PC-3 (cell line): ENCODE data around the gene MAP2. TPM values are rescaled to one million over a fixed set of nuclear protein-coding genes. Genes with fewer than 3 reads are reported as not detected.

Source experiments
- ATAC-seq: fragments of 200-7000 bp; cut with Tn5 transposase; 2 replicates; pipeline ENCODE4 v1.9.1; 2020; ENCODE audit warnings: mild to moderate bottlenecking, moderate library complexity
- BruUV-seq: library from RNA; stranded (reverse); fragments of 400-500 nt; replicated peaks from 2 replicates; lab custom pipeline; 2021; lab: Mats Ljungman, UMichigan
- CTCF ChIA-PET: fragments of 300-600 bp; sonication (Branson Sonifier 250); formaldehyde crosslinking; loops from one replicate; lab custom pipeline; 2022; ENCODE audit warnings: antibody characterized with exemption; lab: Charles Lee
- POLR2A ChIA-PET: fragments of 300-600 bp; sonication (Branson Sonifier 250); formaldehyde crosslinking; loops from one replicate; lab custom pipeline; 2022; ENCODE audit warnings: antibody characterized with exemption; ENCODE audit not compliant: unreplicated experiment; lab: Charles Lee
- DNase-seq: peaks from one replicate; pipeline ENCODE4 v3.0.0-alpha.2; 2015
- H2AFZ ChIP-seq: fragments of 300-600 bp; sonication (generic); 2 replicates; pipeline ENCODE4 v1.6.0; 2016; ENCODE audit warnings: antibody characterized with exemption, low read length
- H3F3A ChIP-seq: fragments of 300-600 bp; sonication (generic); one replicate; pipeline ENCODE4 v1.6.0; 2017; ENCODE audit warnings: antibody characterized with exemption, low read length, control low read depth, mild to moderate bottlenecking; ENCODE audit not compliant: unreplicated experiment
- H3K27ac ChIP-seq: fragments of 300-600 bp; sonication (generic); 2 replicates; pipeline ENCODE4 v1.5.1; 2016; ENCODE audit warnings: mild to moderate bottlenecking, low read length
- H3K27me3 ChIP-seq: fragments of 300-600 bp; sonication (generic); 2 replicates; pipeline ENCODE4 v1.6.1; 2016; ENCODE audit warnings: low read length, mixed read lengths
- H3K36me3 ChIP-seq: fragments of 300-600 bp; sonication (generic); 2 replicates; pipeline ENCODE4 v1.6.1; 2016; ENCODE audit warnings: low read depth, mixed run types, low read length, mixed read lengths
- H3K4me1 ChIP-seq: fragments of 300-600 bp; sonication (generic); 2 replicates; pipeline ENCODE4 v1.5.1; 2016; ENCODE audit warnings: low read length; ENCODE audit not compliant: insufficient read depth
- H3K4me2 ChIP-seq: fragments of 300-600 bp; sonication (generic); 2 replicates; pipeline ENCODE4 v1.6.0; 2016; ENCODE audit warnings: low read length
- H3K4me3 ChIP-seq: fragments of 300-600 bp; sonication (generic); 2 replicates; pipeline ENCODE4 v1.5.1; 2016; ENCODE audit warnings: mild to moderate bottlenecking, low read length, mixed read lengths
- H3K79me2 ChIP-seq: fragments of 300-600 bp; sonication (generic); 2 replicates; pipeline ENCODE4 v1.6.1; 2017; ENCODE audit warnings: low read length, mixed read lengths
- H3K9ac ChIP-seq: fragments of 300-600 bp; sonication (generic); 2 replicates; pipeline ENCODE4 v1.6.0; 2016; ENCODE audit warnings: mild to moderate bottlenecking, low read length
- H3K9me2 ChIP-seq: fragments of 300-600 bp; sonication (generic); replicated peaks from 2 replicates; pipeline ENCODE4 v1.6.1; 2016; ENCODE audit warnings: mixed run types, low read length, mixed read lengths
- H3K9me3 ChIP-seq: fragments of 300-600 bp; sonication (generic); 2 replicates; pipeline ENCODE4 v1.6.1; 2016; ENCODE audit warnings: low read length, mixed read lengths
- H4K20me1 ChIP-seq: fragments of 300-600 bp; sonication (generic); 2 replicates; pipeline ENCODE4 v1.6.1; 2016; ENCODE audit warnings: low read length, mixed read lengths
- CTCF ChIP-seq: fragments of 300-600 bp; sonication (generic); conservative IDR thresholded peaks from 2 replicates; pipeline ENCODE4 v1.5.1; 2017; ENCODE audit warnings: antibody characterized with exemption, low read depth, mild to moderate bottlenecking, low read length
- EZH2 ChIP-seq: fragments of 300-600 bp; sonication (generic); IDR thresholded peaks from one replicate; pipeline ENCODE4 v1.6.1; 2017; ENCODE audit warnings: antibody characterized with exemption, mild to moderate bottlenecking, low read length; ENCODE audit not compliant: unreplicated experiment
- EZH2phosphoT487 ChIP-seq: fragments of 300-600 bp; sonication (generic); IDR thresholded peaks from 2 replicates; pipeline ENCODE4 v1.6.1; 2018; ENCODE audit warnings: mild to moderate bottlenecking, antibody characterized with exemption, low read length, borderline replicate concordance
- intact Hi-C: fragments of 100-400 bp; cut with micrococcal nuclease; formaldehyde crosslinking; loops from 2 replicates; pipeline ENCODE4 v1.9.0; 2023
- total RNA-seq: library from RNA; depleted of rRNA; stranded (reverse); fragments of >200 nt; gene quantifications from 2 replicates; pipeline ENCODE4 v1.2.3, GENCODE V29; 2014

MAP2 gene
- total RNA-seq, 1 experiment from 2014 or later, result 2.1 TPM

GRCh38 chr2:209768557-209768956 is 344.7 kb downstream of the MAP2 start:
- Histone ChIP-seq H3K27me3 (peaks cover 13% of the 10 kb centered on the region), H3K4me1 (no peaks in the 10 kb centered on the region), H3K9ac (no peak overlapping the region), H4K20me1 (no peaks in the 10 kb centered on the region), H3K4me3 (no peak overlapping the region), H3K79me2 (no peaks in the 10 kb centered on the region), H3K4me2 (no peak overlapping the region), H3K36me3 (no peaks in the 10 kb centered on the region), H3K27ac (no peak overlapping the region), H3K9me2 (no peaks in the 10 kb centered on the region), H3F3A (no peaks in the 10 kb centered on the region), H2AFZ (no peak overlapping the region), H3K9me3 (no peaks in the 10 kb centered on the region)
- TF ChIP-seq EZH2 (no peak), CTCF (no peak), EZH2phosphoT487 (no peak)
- ChIA-PET POLR2A (no interaction called here), CTCF (no interaction called here)
- BruUV-seq, result no TSS peak
- DNase-seq (no peak), ATAC-seq (no peak)
- intact Hi-C loops, result no loop called here

- ChIA-PET POLR2A (no interaction called here), CTCF (no interaction called here)
- Histone ChIP-seq H3K79me2 (no peaks in the 10 kb centered on the region), H4K20me1 (no peaks in the 10 kb centered on the region), H3K4me3 (no peak within 1 kb of the TSS), H3K4me2 (peak within 1 kb of the TSS; percentile 51; the same call in 1 of the 2 replicates), H3K9ac (no peak within 1 kb of the TSS), H2AFZ (no peak within 1 kb of the TSS), H3K36me3 (no peaks in the 10 kb centered on the region), H3K9me2 (no peaks in the 10 kb centered on the region), H3K27me3 (peaks cover 13% of the 10 kb centered on the region), H3F3A (no peaks in the 10 kb centered on the region), H3K27ac (no peak within 1 kb of the TSS), H3K9me3 (no peaks in the 10 kb centered on the region), H3K4me1 (no peaks in the 10 kb centered on the region)
- BruUV-seq, result no TSS peak
- ATAC-seq (peak; percentile 78), DNase-seq (peak; percentile 27)
- intact Hi-C loops, result no loop called here
- TF ChIP-seq EZH2, result no peak
- TF ChIP-seq EZH2phosphoT487, result no peak
- no peak for TF ChIP-seq CTCF
Measured at GRCh38 chr2:209771474-209772289, 347.8 kb downstream of the MAP2 start, which contains the start of gene UNC80. TSS of gene UNC80 (plus strand) at chr2:209771832. CDS start at chr2:209772073, 241 bp downstream.

GRCh38 chr2:209772290-209772685 is 348.4 kb downstream of the MAP2 start:
- Histone ChIP-seq H3K9ac (no peak overlapping the region), H3K9me2 (no peaks in the 10 kb centered on the region), H4K20me1 (no peaks in the 10 kb centered on the region), H3K79me2 (no peaks in the 10 kb centered on the region), H3K27ac (no peak overlapping the region), H3K27me3 (peaks cover 19% of the 10 kb centered on the region), H3K4me3 (no peak overlapping the region), H3K4me2 (no peak overlapping the region), H3K9me3 (no peaks in the 10 kb centered on the region), H3F3A (no peaks in the 10 kb centered on the region), H2AFZ (no peak overlapping the region), H3K4me1 (no peaks in the 10 kb centered on the region), H3K36me3 (no peaks in the 10 kb centered on the region)
- ChIA-PET CTCF (no interaction called here), POLR2A (no interaction called here)
- no TSS peak for BruUV-seq
- ATAC-seq, result no peak
- intact Hi-C loops, result no loop called here
- TF ChIP-seq EZH2, result no peak
- no peak for TF ChIP-seq CTCF
- no peak for TF ChIP-seq EZH2phosphoT487
- DNase-seq, result no peak
